Measurements from ENCODE around the gene NPY.

DNA sequence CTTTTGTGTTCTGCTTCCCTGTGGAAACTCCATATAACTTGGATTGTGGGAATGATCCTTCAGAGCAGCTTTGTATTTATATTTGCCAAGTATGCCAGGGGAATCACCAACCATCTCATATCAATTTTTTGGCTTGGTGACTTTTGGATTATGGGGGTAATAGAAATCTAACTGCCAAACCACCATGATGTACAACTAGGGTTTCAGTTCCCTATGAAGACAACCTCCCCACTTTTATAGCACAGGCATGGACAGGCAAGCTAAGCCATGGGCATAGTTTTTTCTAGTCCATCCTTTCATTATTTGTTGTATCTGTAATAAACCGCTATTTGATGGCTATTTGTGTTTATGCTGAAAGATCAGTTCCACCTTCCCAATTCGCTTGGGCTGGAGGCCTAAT is 17.7 kb downstream of the NPY start:
- TF ChIP-seq POLR2A (IDR thresholded peaks at IDR 0.05; ENCODE audit: low read depth, low read length) (no peak), CTCF (conservative IDR thresholded peaks at IDR 0.05; ENCODE audit: low read depth, low read length) (no peak), MAFK (IDR thresholded peaks at IDR 0.05; ENCODE audit: low read depth, low read length) (no peak), RCOR1 (IDR thresholded peaks at IDR 0.05; ENCODE audit: insufficient replicate concordance, low read length) (no peak), CEBPB (IDR thresholded peaks at IDR 0.05; ENCODE audit: low read depth, low read length) (no peak), MXI1 (IDR thresholded peaks at IDR 0.05; ENCODE audit: borderline replicate concordance, low read depth, low read length) (no peak), RAD21 (IDR thresholded peaks at IDR 0.05; ENCODE audit: low read length) (no peak), USF2 (IDR thresholded peaks at IDR 0.05; ENCODE audit: low read depth, low read length) (no peak), NFE2L2 (IDR thresholded peaks at IDR 0.05; ENCODE audit: low read depth, low read length) (no peak), CHD1 (IDR thresholded peaks at IDR 0.05; ENCODE audit: low read depth, low read length) (no peak), BHLHE40 (IDR thresholded peaks at IDR 0.05; ENCODE audit: low read depth, low read length) (no peak), SMC3 (IDR thresholded peaks at IDR 0.05; ENCODE audit: low read depth, low read length) (no peak)
- TF ChIP-seq, protein P1, sequence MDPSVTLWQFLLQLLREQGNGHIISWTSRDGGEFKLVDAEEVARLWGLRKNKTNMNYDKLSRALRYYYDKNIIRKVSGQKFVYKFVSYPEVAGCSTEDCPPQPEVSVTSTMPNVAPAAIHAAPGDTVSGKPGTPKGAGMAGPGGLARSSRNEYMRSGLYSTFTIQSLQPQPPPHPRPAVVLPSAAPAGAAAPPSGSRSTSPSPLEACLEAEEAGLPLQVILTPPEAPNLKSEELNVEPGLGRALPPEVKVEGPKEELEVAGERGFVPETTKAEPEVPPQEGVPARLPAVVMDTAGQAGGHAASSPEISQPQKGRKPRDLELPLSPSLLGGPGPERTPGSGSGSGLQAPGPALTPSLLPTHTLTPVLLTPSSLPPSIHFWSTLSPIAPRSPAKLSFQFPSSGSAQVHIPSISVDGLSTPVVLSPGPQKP (IDR thresholded peaks at IDR 0.05; ENCODE audit: borderline replicate concordance, low read depth, low read length) = no peak

Measured in IMR-90 (cell line).